CD4-positive, CD25-positive, alpha-beta regulatory T cell (primary cell): ENCODE measurements around the gene KRT16. TPM values are rescaled to one million over a fixed set of nuclear protein-coding genes. Genes with fewer than 3 reads are reported as not detected.

Experiments
- ATAC-seq, 2 donors: fragments of 150-1000 bp; cut with Tn5 transposase; one replicate each; pipeline ENCODE4 v1.10.0; 2021; ENCODE audit warnings: low read depth in 2 of 2, moderate number of reproducible peaks in 2 of 2, moderate library complexity in 1 of 2
- DNase-seq, 3 donors: peaks; one replicate each; pipeline versions ENCODE4 v3.0.0 to v3.0.0-alpha.2; 2012 to 2022; ENCODE audit warnings: mixed read lengths in 1 of 3
- H3K27ac ChIP-seq: one replicate; pipeline ENCODE4 v1.7.0; 2013; ENCODE audit warnings: mild to moderate bottlenecking, low read length; ENCODE audit not compliant: insufficient read depth, poor library complexity, severe bottlenecking
- H3K27me3 ChIP-seq: one replicate; pipeline ENCODE4 v1.7.0; 2013; ENCODE audit warnings: low read length; ENCODE audit not compliant: control insufficient read depth, insufficient read depth
- H3K36me3 ChIP-seq: one replicate; pipeline ENCODE4 v1.7.0; 2013; ENCODE audit warnings: mild to moderate bottlenecking, low read length, moderate library complexity; ENCODE audit not compliant: control insufficient read depth, insufficient read depth
- H3K4me1 ChIP-seq: 2 replicates; pipeline ENCODE4 v1.7.0; 2013; ENCODE audit warnings: mild to moderate bottlenecking, low read length; ENCODE audit not compliant: insufficient read depth, control insufficient read depth, poor library complexity, severe bottlenecking
- H3K4me3 ChIP-seq: one replicate; pipeline ENCODE4 v1.7.0; 2013; ENCODE audit warnings: low read depth, mild to moderate bottlenecking, low read length, moderate library complexity
- H3K9me3 ChIP-seq, 2 experiments: 1 replicate in 1 of 2; 2 replicates in 1 of 2; pipeline ENCODE4 v1.7.0; 2013; ENCODE audit warnings: low read length in 2 of 2, mild to moderate bottlenecking in 1 of 2, moderate library complexity in 1 of 2; ENCODE audit not compliant: control insufficient read depth in 2 of 2
- H3K27ac Mint-ChIP-seq, 3 donors: one replicate each; pipeline ENCODE4 v1.8.0; 2020 to 2022; ENCODE audit warnings: mild to moderate bottlenecking in 3 of 3, mixed read lengths in 3 of 3, moderate library complexity in 2 of 3
- H3K27me3 Mint-ChIP-seq: one replicate; pipeline ENCODE4 v1.8.0; 2022; ENCODE audit warnings: mild to moderate bottlenecking, mixed read lengths
- H3K36me3 Mint-ChIP-seq: one replicate; pipeline ENCODE4 v1.8.0; 2020; ENCODE audit warnings: mixed read lengths
- H3K4me1 Mint-ChIP-seq, 4 donors: one replicate each; pipeline ENCODE4 v1.8.0; 2020 to 2022; ENCODE audit warnings: mixed read lengths in 4 of 4, mild to moderate bottlenecking in 1 of 4
- H3K4me3 Mint-ChIP-seq, 4 donors: one replicate each; pipeline ENCODE4 v1.8.0; 2020 to 2022; ENCODE audit warnings: mild to moderate bottlenecking in 4 of 4, mixed read lengths in 4 of 4, moderate library complexity in 3 of 4
- H3K9me3 Mint-ChIP-seq, 7 donors: one replicate each; pipeline ENCODE4 v1.8.0; 2020 to 2022; ENCODE audit warnings: mixed read lengths in 7 of 7, mild to moderate bottlenecking in 3 of 7, moderate library complexity in 2 of 7
- polyA plus RNA-seq, 4 donors: library from polyadenylated mRNA; unstranded; fragments of 300-500 nt; fragmentation: Illumina TruSeq; gene quantifications; one replicate each; pipeline ENCODE4 v1.2.3, GENCODE V29; 2021
- total RNA-seq: library from RNA; stranded (reverse); gene quantifications from one replicate; pipeline ENCODE4 v1.2.3, GENCODE V29; 2022

The KRT16 gene
- total and polyA plus RNA-seq, 5 donors from 2014 or later = not detected

DNA sequence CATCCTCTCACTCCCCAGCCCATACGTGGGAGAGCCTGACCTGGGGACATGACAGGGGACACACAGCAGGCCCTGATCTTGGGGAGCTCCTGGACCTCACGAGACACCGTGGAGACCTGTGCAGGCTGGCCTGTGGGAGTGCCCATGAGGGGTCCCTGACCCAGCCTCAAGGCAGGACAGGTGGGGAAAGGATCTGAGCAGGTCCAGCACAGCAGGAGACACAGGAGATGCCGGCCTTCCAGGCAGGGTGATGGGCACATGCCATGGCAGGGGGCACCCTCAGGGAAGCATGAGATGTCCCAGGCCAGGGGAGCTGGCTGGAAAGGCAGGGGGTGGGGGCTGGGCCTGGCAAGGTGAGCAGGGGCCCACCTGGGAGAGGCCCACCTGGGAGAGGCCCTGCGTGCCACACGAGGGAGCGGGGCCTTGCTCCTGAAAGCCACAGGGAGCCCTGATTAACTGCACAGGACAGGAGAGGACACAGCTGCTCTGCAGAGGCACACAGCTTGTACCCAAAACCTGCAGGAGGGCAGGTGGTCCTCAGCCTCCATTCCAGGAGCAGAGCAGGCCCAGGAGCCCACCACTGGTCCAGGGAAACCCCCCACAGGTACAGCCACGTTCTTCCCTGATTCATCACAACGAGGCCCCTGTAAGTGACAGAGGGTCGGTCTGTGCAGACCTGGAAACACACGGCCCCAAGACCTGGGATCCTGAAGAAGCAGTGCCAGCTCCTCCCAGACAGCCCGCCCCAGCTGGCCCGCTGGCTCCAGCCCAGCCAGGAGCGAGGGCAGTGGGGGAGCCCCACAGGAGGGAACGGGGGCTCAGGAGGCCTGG, 38.4 kb upstream of the KRT16 start:
- no peak overlapping the region for H3K27ac Mint-ChIP-seq
- H3K4me1 ChIP-seq = peaks cover 14% of the 10 kb centered on the region
- DNase-seq = no peak

DNA sequence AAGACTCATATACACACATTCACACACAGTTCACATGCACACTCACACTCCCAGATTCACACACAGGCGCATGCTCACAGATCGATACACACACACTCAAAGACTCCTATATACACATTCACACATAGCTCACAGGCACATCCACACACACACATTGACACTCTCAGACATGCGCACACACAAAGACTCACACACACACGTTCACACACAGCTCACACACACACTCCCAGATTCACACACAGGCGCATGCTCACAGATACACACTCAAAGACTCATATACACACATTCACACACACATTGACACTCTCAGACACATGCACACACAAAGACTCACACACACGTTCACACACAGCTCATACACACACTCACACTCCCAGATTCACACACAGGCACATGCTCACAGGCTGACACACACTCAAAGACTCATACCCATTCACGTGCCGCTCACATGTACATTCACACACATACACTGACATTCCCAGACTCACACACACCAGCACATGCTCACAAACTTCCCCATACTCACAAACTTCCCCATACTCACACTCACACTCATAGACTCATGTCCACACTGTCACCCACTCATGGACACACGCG, 37.5 kb upstream of the KRT16 start:
- Mint-ChIP-seq H3K36me3 (no peaks in the 10 kb centered on the region), H3K4me3 (no peak overlapping the region), H3K27ac (no peak overlapping the region), H3K4me1 (peaks cover 0 to 12% (median 7%) of the 10 kb centered on the region in 4 donors), H3K9me3 (no peaks in the 10 kb centered on the region), H3K27me3 (peaks cover 13% of the 10 kb centered on the region)
- Histone ChIP-seq H3K27me3 (no peaks in the 10 kb centered on the region), H3K4me3 (no peak overlapping the region), H3K4me1 (peaks cover 14% of the 10 kb centered on the region), H3K27ac (no peak overlapping the region), H3K9me3 (no peaks in the 10 kb centered on the region), H3K36me3 (no peaks in the 10 kb centered on the region)
- ATAC-seq (no peak), DNase-seq (no peak)

More for the DNA sequence above, 38.4 kb upstream of the KRT16 start:
- no peaks in the 10 kb centered on the region for H3K36me3 ChIP-seq
- ATAC-seq = no peak
- H3K27ac ChIP-seq = no peak overlapping the region
- no peak overlapping the region for H3K4me3 ChIP-seq
- Mint-ChIP-seq H3K9me3 (no peaks in the 10 kb centered on the region), H3K4me3 (no peak overlapping the region), H3K27me3 (peaks cover 7% of the 10 kb centered on the region), H3K4me1 (peaks cover 0 to 12% (median 7%) of the 10 kb centered on the region in 4 donors), H3K36me3 (no peaks in the 10 kb centered on the region)
- no peaks in the 10 kb centered on the region for H3K9me3 ChIP-seq
- H3K27me3 ChIP-seq = no peaks in the 10 kb centered on the region

GRCh38 chr17:41648411-41649195, 36.0 kb upstream of the KRT16 start:
- Mint-ChIP-seq H3K27me3 (peaks cover 13% of the 10 kb centered on the region), H3K36me3 (no peaks in the 10 kb centered on the region), H3K4me1 (peaks cover 0 to 12% (median 7%) of the 10 kb centered on the region in 4 donors), H3K9me3 (no peaks in the 10 kb centered on the region), H3K27ac (peak overlapping the region; percentile 47 to 86 (median 61)), H3K4me3 (peak overlapping the region; percentile 48 to 90 (median 80))
- DNase-seq = peak; percentile 75 to 82 (median 78)
- Histone ChIP-seq H3K9me3 (no peaks in the 10 kb centered on the region), H3K4me1 (peaks cover 14% of the 10 kb centered on the region), H3K36me3 (no peaks in the 10 kb centered on the region), H3K27ac (no peak overlapping the region), H3K27me3 (no peaks in the 10 kb centered on the region), H3K4me3 (peak overlapping the region; percentile 61)
- ATAC-seq = peak; percentile 86 to 89

GRCh38 chr17:41647940-41648410, 35.4 kb upstream of the KRT16 start:
- Mint-ChIP-seq H3K9me3 (no peaks in the 10 kb centered on the region), H3K27ac (no peak overlapping the region), H3K27me3 (peaks cover 13% of the 10 kb centered on the region), H3K4me1 (peaks cover 0 to 12% (median 7%) of the 10 kb centered on the region in 4 donors), H3K36me3 (no peaks in the 10 kb centered on the region), H3K4me3 (peak overlapping the region; percentile 48 to 90 (median 80))
- peak; percentile 58 to 68 for ATAC-seq
- Histone ChIP-seq H3K4me1 (peaks cover 14% of the 10 kb centered on the region), H3K9me3 (no peaks in the 10 kb centered on the region), H3K27me3 (no peaks in the 10 kb centered on the region), H3K36me3 (no peaks in the 10 kb centered on the region), H3K27ac (no peak overlapping the region), H3K4me3 (peak overlapping the region; percentile 26)
- peak; percentile 69 to 78 (median 77) for DNase-seq

DNA sequence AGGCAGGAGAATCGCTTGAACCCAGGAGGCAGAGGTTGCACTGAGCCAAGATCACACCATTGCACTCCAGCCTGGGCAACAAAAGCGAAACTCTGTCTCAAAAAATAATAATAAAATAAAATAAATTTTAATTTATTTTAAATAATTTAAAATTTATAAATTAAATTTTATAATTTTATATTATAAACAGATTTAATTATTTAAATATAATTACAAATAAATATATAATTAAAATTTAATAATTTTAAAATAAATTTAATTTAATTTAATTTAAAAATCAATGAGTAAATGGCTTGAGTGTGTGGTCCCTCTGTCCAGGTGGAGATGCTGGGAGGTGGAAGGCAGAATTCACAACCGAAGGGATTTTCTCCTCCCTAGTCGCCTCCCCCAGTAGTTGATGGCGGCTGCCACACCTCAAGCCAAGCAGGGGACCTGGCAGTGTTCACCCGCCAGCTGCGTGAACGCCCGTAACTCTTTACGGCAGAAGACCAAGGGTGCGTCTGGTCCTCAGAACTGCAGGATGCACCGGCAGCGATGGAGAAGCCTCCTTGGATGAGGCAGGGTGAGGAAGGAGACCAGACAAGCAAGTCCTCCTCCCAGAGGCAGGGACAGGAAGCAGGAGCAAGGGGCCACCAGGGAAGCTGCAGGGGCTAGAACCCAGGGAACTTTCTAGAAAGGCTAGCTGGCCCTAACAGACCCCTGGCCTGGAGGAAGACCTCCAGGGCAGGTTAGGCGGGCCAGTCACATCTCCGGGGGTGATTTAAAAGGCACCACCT, 34.7 kb upstream of the KRT16 start:
- H3K36me3 ChIP-seq = no peaks in the 10 kb centered on the region
- Mint-ChIP-seq H3K27me3 (peaks cover 13% of the 10 kb centered on the region), H3K36me3 (no peaks in the 10 kb centered on the region), H3K27ac (no peak overlapping the region), H3K4me3 (peak overlapping the region in 2 of 4 donors; percentile 62 to 80), H3K9me3 (no peaks in the 10 kb centered on the region), H3K4me1 (peaks cover 0 to 12% (median 7%) of the 10 kb centered on the region in 4 donors)
- DNase-seq (peak in 1 of 3 donors; percentile 7), ATAC-seq (no peak)
- H3K27me3 ChIP-seq = no peaks in the 10 kb centered on the region
- peaks cover 14% of the 10 kb centered on the region for H3K4me1 ChIP-seq
- H3K27ac ChIP-seq = no peak overlapping the region
- no peaks in the 10 kb centered on the region for H3K9me3 ChIP-seq
- no peak overlapping the region for H3K4me3 ChIP-seq

GRCh38 chr17:41642252-41643156, 29.9 kb upstream of the KRT16 start:
- Mint-ChIP-seq H3K4me1 (no peaks in the 10 kb centered on the region), H3K4me3 (no peak overlapping the region), H3K9me3 (no peaks in the 10 kb centered on the region), H3K27me3 (peaks cover 12% of the 10 kb centered on the region), H3K27ac (no peak overlapping the region), H3K36me3 (no peaks in the 10 kb centered on the region)
- Histone ChIP-seq H3K4me1 (peaks cover under 1% of the 10 kb centered on the region), H3K9me3 (no peaks in the 10 kb centered on the region), H3K4me3 (no peak overlapping the region), H3K36me3 (no peaks in the 10 kb centered on the region), H3K27me3 (no peaks in the 10 kb centered on the region), H3K27ac (no peak overlapping the region)
- ATAC-seq = no peak
- DNase-seq = no peak
